GM12864 (cell line): Measurements from ENCODE around the gene UBXN11.

Source experiments
- DNase-seq: peaks from one replicate; pipeline ENCODE4 v3.0.0-alpha.2; 2011; ENCODE audit warnings: low read depth
- H3K4me3 ChIP-seq: 2 replicates; pipeline ENCODE4 v1.5.1; 2011; ENCODE audit warnings: mild to moderate bottlenecking, low read depth, low read length, control low read depth
- TF ChIP-seq, protein P1 (sequence below): IDR thresholded peaks from 2 replicates; pipeline ENCODE4 v1.5.1; 2011; ENCODE audit warnings: low read depth, mild to moderate bottlenecking, moderate library complexity, low read length, control low read depth, inconsistent platforms; ENCODE audit errors: missing control alignments

Gene UBXN11

DNA sequence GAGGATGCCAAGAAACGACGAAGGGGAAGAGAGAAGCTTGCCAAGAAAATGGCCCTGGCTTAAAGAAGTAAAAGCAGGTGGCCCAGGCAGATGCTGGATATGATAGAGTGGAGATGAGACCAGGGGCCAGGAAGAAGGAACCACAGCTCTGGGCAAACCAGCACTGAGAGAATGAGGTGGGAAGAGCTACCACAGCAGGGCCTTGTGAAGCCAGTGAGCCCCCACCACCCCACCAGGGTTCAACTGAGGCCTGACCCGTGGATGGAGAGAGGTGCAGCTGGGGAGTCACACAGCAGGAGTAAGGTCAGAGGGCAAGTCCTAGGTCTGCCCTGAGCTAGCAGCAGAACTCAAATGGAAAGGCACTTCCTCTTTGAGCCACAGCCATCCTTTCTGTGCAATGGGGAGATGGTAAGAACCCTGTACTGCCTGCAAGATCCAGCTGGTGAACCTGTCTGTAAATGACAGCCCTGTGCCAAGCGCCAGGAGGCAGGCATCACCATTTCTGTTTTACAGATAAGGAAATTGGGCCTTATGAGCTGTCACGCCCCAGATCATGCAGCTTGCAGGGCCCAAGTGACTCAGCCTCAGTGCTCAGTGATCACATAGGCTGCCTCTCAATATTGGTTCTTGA, 18.0 kb downstream of the UBXN11 start:
- TF ChIP-seq, protein P1, sequence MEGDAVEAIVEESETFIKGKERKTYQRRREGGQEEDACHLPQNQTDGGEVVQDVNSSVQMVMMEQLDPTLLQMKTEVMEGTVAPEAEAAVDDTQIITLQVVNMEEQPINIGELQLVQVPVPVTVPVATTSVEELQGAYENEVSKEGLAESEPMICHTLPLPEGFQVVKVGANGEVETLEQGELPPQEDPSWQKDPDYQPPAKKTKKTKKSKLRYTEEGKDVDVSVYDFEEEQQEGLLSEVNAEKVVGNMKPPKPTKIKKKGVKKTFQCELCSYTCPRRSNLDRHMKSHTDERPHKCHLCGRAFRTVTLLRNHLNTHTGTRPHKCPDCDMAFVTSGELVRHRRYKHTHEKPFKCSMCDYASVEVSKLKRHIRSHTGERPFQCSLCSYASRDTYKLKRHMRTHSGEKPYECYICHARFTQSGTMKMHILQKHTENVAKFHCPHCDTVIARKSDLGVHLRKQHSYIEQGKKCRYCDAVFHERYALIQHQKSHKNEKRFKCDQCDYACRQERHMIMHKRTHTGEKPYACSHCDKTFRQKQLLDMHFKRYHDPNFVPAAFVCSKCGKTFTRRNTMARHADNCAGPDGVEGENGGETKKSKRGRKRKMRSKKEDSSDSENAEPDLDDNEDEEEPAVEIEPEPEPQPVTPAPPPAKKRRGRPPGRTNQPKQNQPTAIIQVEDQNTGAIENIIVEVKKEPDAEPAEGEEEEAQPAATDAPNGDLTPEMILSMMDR, result no peak
- no peak for DNase-seq

DNA sequence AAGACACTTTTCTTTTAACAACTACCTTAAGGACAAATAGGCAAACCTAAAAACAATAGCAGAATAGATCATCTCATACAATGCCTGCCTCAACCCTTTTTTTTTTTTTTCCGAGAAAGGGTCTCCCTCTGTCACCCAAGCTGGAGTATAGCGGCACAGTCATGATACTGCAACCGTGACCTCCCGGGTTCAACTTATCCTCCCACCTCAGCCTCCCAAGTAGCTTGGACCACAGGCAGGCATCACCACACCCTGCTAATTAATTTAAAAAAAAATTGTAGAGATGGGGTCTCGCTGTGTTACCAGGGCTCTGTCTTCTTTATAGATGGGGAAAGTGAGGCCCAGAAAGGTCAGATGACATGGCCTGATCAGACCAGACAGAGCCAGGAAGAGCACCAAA, 18.6 kb downstream of the UBXN11 start:
- TF ChIP-seq, protein P1, result no peak
- DNase-seq, result no peak
- no peak overlapping the region for H3K4me3 ChIP-seq

More for the DNA sequence above, 18.0 kb downstream of the UBXN11 start:
- H3K4me3 ChIP-seq, result no peak overlapping the region

DNA sequence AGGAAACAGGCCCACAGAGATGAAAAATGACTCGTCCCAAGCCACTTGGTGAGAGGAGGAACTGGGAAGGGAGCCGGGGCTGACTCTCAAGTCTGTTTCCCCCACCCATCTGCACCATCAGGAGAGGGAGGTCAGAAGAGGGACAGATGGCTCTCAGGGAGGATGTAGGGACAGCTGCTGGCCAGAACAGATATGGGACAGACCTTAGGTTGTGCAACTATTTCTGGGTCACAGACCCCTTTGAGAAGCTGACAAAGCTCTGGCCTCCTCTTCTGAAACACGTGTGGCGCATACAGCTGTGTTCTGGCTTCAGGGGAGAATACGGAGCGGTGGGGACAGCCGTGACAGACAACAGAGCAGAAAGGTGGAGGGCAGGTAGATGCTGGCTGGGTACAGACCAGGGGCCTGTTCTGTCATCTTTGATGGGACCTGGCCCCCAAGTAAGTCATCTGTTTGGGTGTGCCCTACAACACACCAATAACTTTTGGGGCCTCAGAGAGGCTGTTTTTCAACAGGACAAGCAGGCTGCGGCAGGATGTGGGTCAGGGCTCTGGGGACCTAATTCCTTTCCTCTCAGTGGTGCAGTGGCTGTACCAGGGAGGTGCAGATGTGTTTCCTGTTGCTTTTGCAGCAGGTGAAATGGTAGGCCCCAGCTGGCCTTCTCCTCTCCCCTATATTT, 19.3 kb downstream of the UBXN11 start:
- H3K4me3 ChIP-seq, result no peak overlapping the region
- TF ChIP-seq, protein P1, result peak; percentile 55
- DNase-seq, result no peak

DNA sequence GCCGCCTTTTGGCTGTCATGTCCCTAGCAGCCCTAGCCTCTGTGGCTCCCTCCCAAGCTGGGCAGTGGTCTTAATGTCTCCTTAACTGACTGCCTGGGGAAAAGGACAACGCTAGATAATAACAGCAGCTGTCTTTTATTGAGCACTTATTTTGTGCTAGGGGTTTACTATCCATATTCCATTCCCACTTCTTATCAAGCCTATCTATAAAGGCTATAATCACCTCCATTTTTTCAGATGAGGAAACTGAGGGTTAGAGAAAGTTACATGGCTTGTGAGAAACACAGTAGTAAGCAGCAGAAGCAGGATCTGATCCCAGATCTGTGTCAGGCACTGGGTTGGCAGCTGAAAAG, 20.4 kb downstream of the UBXN11 start:
- DNase-seq, result no peak
- TF ChIP-seq, protein P1, result no peak
- no peak overlapping the region for H3K4me3 ChIP-seq

DNA sequence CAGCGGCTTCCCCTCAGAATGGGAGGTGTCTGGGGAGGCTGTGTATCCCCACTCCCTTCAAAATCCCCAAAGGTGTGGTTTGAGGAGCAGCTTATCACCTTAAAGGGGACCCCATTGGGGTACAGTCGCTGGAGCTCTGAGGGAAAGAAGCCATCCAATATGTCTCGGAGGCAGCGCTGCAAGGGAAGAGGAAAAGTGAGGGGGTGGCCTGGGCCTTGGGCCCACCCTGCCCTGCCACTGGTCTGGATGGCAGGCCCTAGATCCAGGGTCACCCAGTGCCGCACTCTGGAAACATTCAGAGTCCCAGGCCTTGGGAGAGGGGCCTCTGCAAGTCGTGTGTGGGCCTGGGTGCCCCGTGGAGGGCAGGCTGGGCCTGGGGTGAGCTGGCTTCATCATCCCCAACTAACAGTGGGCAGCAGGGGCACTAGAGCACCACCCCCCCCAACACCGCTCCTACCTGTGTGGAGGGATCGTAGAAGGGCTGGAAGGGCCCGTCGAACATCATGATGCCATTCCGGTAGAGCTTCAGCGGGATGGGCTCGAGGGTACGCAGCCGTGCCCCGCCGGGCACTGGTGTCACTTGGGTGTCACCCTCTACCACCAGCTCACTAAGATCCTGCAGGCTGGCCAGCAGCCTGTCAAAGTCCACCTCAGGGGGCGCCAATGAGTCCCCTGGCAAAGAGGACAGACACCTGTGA, 20.9 kb downstream of the UBXN11 start:
- TF ChIP-seq, protein P1, result peak; percentile 66
- DNase-seq, result no peak
- H3K4me3 ChIP-seq, result no peak overlapping the region

DNA sequence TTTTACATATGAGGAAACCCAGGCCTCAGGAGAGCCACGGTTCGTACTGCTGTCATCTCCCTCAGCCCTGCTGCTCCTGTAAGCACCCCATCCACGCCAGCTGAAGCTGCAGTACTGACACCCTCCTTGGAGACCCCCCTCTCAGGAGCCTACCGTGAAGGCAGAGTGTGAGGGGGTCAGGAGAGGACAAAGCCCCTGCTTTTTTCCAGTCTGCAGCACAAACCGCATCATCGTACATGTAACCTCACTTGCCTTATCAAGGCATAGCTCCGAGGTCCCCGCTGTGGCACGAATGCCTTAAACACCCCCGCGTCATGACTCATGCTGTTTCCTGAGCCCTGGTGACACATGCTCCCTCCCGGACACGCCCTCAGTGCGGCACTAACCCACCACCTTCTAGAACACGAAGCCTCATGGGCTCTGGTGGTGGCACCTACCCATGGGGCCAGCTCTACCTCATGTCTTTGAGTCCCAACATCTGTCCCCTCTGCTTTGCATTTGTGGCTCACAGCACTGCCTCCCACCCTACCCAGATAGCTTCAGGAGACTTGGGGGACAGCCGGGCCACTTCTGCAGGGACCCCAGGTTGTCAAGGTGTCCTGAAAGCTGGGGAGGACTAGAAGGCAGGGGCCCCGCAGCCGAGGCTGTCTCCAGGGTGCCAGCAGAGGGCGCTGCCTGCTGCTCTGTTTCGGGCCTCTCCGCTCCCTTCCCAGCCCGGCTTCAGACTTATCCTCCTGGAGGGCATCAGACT, 21.7 kb downstream of the UBXN11 start:
- TF ChIP-seq, protein P1, result peak; percentile 96
- no peak overlapping the region for H3K4me3 ChIP-seq
- DNase-seq, result no peak
